ENCODE measurements around the gene ZBTB6. TPM values are rescaled to one million over a fixed set of nuclear protein-coding genes. Genes with fewer than 3 reads are reported as not detected.

ZBTB6 gene
- total and polyA plus RNA-seq, 9 of the 15 experiments (the other 6 are each of a cell fraction or from before 2014, with no cell fraction given), result 1.4 to 7.2 (median 5.3) TPM

DNA sequence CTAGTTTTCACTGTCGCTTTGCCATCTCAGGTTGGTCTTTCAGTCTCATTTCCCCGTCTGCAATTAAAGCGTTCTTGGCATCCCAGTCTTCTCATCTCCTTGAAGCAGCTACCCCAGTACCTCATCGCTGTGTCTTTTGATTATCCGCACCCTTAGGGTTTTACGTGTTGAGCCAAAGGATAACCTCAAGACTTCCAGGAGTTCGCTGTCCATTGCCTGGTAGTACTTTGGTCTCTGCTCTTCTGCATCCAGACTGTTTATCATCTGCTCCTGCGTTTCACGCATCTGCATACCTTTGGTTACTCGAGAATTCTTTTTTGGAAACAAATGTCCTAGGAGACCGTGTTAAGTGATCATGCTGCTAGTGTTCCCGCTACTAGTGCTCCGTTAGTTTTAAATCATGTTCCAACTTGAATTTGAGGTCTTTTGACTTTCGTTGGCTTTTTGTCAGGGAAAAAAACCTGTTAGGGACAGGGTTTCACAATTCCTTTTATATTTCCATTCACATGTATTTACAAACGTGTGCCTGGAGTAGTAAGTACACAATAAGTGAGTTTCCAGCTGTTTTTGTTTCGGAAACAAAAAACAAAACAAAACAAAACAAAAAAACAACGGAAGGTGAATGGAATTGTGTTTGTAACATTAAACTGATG lies 28.6 kb upstream of the ZBTB6 start (continued):
- TF ChIP-seq ZNF408 (CRISPR knock-in tag; IDR thresholded peaks at IDR 0.05; ENCODE audit: low read depth) (no peak), ESRRA (IDR thresholded peaks at IDR 0.05; ENCODE audit: borderline replicate concordance, low read depth) (no peak), SMARCB1 (IDR thresholded peaks at IDR 0.05; ENCODE audit: insufficient read length, low read depth) (peak; percentile 6), HDAC1 (IDR thresholded peaks at IDR 0.05) (peak in 1 of 2 experiments; percentile 29; a peak in 1 of 4 replicates), PHF21A (IDR thresholded peaks at IDR 0.05; ENCODE audit: borderline replicate concordance, low read depth) (no peak), GATAD2A (IDR thresholded peaks at IDR 0.05) (no peak), ZSCAN29 (IDR thresholded peaks at IDR 0.05) (no peak)
- TF ChIP-seq, protein P1, sequence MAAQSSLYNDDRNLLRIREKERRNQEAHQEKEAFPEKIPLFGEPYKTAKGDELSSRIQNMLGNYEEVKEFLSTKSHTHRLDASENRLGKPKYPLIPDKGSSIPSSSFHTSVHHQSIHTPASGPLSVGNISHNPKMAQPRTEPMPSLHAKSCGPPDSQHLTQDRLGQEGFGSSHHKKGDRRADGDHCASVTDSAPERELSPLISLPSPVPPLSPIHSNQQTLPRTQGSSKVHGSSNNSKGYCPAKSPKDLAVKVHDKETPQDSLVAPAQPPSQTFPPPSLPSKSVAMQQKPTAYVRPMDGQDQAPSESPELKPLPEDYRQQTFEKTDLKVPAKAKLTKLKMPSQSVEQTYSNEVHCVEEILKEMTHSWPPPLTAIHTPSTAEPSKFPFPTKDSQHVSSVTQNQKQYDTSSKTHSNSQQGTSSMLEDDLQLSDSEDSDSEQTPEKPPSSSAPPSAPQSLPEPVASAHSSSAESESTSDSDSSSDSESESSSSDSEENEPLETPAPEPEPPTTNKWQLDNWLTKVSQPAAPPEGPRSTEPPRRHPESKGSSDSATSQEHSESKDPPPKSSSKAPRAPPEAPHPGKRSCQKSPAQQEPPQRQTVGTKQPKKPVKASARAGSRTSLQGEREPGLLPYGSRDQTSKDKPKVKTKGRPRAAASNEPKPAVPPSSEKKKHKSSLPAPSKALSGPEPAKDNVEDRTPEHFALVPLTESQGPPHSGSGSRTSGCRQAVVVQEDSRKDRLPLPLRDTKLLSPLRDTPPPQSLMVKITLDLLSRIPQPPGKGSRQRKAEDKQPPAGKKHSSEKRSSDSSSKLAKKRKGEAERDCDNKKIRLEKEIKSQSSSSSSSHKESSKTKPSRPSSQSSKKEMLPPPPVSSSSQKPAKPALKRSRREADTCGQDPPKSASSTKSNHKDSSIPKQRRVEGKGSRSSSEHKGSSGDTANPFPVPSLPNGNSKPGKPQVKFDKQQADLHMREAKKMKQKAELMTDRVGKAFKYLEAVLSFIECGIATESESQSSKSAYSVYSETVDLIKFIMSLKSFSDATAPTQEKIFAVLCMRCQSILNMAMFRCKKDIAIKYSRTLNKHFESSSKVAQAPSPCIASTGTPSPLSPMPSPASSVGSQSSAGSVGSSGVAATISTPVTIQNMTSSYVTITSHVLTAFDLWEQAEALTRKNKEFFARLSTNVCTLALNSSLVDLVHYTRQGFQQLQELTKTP (IDR thresholded peaks at IDR 0.05; ENCODE audit: low read depth in 1 of 2, partially characterized antibody in 2 of 2), result peak in 1 of 2 experiments; percentile 15
- TF ChIP-seq, protein P2, sequence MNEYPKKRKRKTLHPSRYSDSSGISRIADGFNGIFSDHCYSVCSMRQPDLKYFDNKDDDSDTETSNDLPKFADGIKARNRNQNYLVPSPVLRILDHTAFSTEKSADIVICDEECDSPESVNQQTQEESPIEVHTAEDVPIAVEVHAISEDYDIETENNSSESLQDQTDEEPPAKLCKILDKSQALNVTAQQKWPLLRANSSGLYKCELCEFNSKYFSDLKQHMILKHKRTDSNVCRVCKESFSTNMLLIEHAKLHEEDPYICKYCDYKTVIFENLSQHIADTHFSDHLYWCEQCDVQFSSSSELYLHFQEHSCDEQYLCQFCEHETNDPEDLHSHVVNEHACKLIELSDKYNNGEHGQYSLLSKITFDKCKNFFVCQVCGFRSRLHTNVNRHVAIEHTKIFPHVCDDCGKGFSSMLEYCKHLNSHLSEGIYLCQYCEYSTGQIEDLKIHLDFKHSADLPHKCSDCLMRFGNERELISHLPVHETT (CRISPR knock-in tag; conservative IDR thresholded peaks at IDR 0.05 in 1 of 2, IDR thresholded peaks at IDR 0.05 in 1 of 2), result no peak
- TF ChIP-seq, protein P3, sequence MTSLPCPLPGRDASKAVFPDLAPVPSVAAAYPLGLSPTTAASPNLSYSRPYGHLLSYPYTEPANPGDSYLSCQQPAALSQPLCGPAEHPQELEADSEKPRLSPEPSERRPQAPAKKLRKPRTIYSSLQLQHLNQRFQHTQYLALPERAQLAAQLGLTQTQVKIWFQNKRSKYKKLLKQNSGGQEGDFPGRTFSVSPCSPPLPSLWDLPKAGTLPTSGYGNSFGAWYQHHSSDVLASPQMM (CRISPR knock-in tag; IDR thresholded peaks at IDR 0.05), result no peak
- TF ChIP-seq, protein P4, sequence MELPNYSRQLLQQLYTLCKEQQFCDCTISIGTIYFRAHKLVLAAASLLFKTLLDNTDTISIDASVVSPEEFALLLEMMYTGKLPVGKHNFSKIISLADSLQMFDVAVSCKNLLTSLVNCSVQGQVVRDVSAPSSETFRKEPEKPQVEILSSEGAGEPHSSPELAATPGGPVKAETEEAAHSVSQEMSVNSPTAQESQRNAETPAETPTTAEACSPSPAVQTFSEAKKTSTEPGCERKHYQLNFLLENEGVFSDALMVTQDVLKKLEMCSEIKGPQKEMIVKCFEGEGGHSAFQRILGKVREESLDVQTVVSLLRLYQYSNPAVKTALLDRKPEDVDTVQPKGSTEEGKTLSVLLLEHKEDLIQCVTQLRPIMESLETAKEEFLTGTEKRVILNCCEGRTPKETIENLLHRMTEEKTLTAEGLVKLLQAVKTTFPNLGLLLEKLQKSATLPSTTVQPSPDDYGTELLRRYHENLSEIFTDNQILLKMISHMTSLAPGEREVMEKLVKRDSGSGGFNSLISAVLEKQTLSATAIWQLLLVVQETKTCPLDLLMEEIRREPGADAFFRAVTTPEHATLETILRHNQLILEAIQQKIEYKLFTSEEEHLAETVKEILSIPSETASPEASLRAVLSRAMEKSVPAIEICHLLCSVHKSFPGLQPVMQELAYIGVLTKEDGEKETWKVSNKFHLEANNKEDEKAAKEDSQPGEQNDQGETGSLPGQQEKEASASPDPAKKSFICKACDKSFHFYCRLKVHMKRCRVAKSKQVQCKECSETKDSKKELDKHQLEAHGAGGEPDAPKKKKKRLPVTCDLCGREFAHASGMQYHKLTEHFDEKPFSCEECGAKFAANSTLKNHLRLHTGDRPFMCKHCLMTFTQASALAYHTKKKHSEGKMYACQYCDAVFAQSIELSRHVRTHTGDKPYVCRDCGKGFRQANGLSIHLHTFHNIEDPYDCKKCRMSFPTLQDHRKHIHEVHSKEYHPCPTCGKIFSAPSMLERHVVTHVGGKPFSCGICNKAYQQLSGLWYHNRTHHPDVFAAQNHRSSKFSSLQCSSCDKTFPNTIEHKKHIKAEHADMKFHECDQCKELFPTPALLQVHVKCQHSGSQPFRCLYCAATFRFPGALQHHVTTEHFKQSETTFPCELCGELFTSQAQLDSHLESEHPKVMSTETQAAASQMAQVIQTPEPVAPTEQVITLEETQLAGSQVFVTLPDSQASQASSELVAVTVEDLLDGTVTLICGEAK (IDR thresholded peaks at IDR 0.05), result peak; percentile 42; the same call in 1 of the 2 replicates
- TF ChIP-seq, protein P4 (CRISPR knock-in tag; IDR thresholded peaks at IDR 0.05), result no peak
